HG03565 (cell line): Measurements from ENCODE around the gene KLHL15.

Experiments
- ATAC-seq: cut with Tn5 transposase; IDR thresholded peaks from one replicate; pipeline ENCODE4 v1.9.1; 2021; ENCODE audit warnings: mild to moderate bottlenecking, moderate library complexity; ENCODE audit not compliant: unreplicated experiment

Gene KLHL15

GRCh38 chrX:23953908-23954269 lies 73.1 kb downstream of the KLHL15 start:
- ATAC-seq, result no peak

- ATAC-seq, result peak; percentile 90
These were observed 73.7 kb downstream of the KLHL15 start for GRCh38 chrX:23952984-23953907.

- no peak for ATAC-seq
These were observed 74.6 kb downstream of the KLHL15 start for GRCh38 chrX:23952391-23952790.

GRCh38 chrX:23945206-23945605 lies 81.8 kb downstream of the KLHL15 start:
- no peak for ATAC-seq

- ATAC-seq, result no peak
These were observed 82.8 kb downstream of the KLHL15 start for GRCh38 chrX:23944234-23944633.

GRCh38 chrX:23939203-23939602 lies 87.8 kb downstream of the KLHL15 start:
- no peak for ATAC-seq

GRCh38 chrX:23938690-23939089 lies 88.3 kb downstream of the KLHL15 start:
- no peak for ATAC-seq

- no peak for ATAC-seq
These were observed 89.9 kb downstream of the KLHL15 start for GRCh38 chrX:23937100-23937499.

- ATAC-seq, result no peak
These were observed 90.8 kb downstream of the KLHL15 start for GRCh38 chrX:23936180-23936579.

GRCh38 chrX:23935106-23935505 lies 91.9 kb downstream of the KLHL15 start:
- no peak for ATAC-seq
